Body of pancreas (tissue), 4 donors: Measurements from ENCODE around the gene DHRS4L2.
"Not testable (repeated sequence)": the region's sequence is repeated elsewhere in the genome, so short reads cannot be mapped to it uniquely, and the experiment has no call there.

Experiments
- POLR2A ChIP-seq, 3 donors: fragments of 450-650 bp; IDR thresholded peaks; one replicate each; pipeline ENCODE4 v1.6.1; 2016; ENCODE audit warnings: antibody characterized with exemption in 3 of 3, mild to moderate bottlenecking in 2 of 3
- TF ChIP-seq, protein P1 (sequence below), 7 experiments: fragments of 450-650 bp in 4 of 7; fragments of 200-600 bp in 3 of 7; sonication (generic) in 3 of 7; IDR thresholded peaks; one replicate each; pipeline ENCODE4 v1.5.1; 2016 to 2019; ENCODE audit warnings: antibody characterized with exemption in 7 of 7

DNA sequence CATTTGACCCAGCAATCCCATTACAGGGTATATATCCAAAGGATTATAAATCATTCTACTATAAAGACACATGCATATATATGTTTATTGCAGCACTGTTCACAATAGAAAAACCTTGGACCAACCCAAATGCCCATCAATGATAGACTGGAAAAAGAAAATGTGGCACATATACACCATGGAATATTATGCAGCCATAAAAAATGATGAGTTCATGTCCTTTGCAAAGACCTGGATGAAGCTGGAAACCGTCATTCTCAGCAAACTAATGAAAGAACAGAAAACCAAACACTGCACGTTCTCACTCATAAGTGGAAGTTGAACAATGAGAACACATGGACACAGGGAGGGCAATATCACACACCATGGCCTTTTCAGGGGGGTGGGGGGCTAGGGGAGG lies 39.7 kb upstream of the DHRS4L2 start:
- TF ChIP-seq, protein P1, sequence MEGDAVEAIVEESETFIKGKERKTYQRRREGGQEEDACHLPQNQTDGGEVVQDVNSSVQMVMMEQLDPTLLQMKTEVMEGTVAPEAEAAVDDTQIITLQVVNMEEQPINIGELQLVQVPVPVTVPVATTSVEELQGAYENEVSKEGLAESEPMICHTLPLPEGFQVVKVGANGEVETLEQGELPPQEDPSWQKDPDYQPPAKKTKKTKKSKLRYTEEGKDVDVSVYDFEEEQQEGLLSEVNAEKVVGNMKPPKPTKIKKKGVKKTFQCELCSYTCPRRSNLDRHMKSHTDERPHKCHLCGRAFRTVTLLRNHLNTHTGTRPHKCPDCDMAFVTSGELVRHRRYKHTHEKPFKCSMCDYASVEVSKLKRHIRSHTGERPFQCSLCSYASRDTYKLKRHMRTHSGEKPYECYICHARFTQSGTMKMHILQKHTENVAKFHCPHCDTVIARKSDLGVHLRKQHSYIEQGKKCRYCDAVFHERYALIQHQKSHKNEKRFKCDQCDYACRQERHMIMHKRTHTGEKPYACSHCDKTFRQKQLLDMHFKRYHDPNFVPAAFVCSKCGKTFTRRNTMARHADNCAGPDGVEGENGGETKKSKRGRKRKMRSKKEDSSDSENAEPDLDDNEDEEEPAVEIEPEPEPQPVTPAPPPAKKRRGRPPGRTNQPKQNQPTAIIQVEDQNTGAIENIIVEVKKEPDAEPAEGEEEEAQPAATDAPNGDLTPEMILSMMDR (IDR thresholded peaks at IDR 0.05): not testable (repeated sequence)
- TF ChIP-seq POLR2A (IDR thresholded peaks at IDR 0.05): not testable (repeated sequence)
